ENCODE measurements around the gene GKN1. TPM values are rescaled to one million over a fixed set of nuclear protein-coding genes. Genes with fewer than 3 reads are reported as not detected.

Gene GKN1
- total and polyA plus RNA-seq, 4 donors, result 2.3 to 5.1 TPM; not detected in 2

DNA sequence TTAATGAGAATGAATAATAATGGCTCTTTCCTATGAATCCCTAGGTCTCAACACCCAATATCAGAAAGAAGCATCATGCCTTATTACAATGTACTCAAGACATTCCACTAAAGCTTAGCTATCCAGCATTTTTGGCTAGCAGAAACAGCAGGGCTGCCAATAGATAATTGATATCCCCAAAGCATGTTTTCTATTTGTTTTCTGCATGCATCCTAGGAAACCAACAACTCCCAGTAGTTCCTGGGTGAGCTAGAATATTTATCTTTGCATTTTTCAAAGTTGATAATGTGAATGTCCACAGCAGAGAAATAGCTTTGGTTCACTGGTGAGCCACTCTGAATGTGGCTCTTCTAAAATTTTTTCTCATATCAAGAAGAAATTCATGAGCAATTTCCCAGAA lies 32.7 kb downstream of the GKN1 start:
- DNase-seq, result no peak
- intact Hi-C loops (cut with DNase I), result no loop called here
- Histone ChIP-seq H3K27me3 (ENCODE audit: control insufficient read depth in 1 of 2, insufficient read depth in 2 of 2, low read length in 1 of 2) (no peaks in the 10 kb centered on the region), H3K4me1 (ENCODE audit: control insufficient read depth in 1 of 2, insufficient read depth in 2 of 2, low read length in 2 of 2) (peaks cover 0 to 3% of the 10 kb centered on the region in 2 donors), H3K36me3 (ENCODE audit: control insufficient read depth in 1 of 2, insufficient read depth in 2 of 2, low read length in 1 of 2) (no peaks in the 10 kb centered on the region), H3K27ac (ENCODE audit: low read depth in 1 of 2, low read length in 2 of 2) (no peak overlapping the region), H3K4me3 (ENCODE audit: low read length in 2 of 2) (no peak overlapping the region), H3K9me3 (ENCODE audit: control insufficient read depth, low read length) (no peaks in the 10 kb centered on the region)
- no peak for ATAC-seq (ENCODE audit: low FRiP score)

DNA sequence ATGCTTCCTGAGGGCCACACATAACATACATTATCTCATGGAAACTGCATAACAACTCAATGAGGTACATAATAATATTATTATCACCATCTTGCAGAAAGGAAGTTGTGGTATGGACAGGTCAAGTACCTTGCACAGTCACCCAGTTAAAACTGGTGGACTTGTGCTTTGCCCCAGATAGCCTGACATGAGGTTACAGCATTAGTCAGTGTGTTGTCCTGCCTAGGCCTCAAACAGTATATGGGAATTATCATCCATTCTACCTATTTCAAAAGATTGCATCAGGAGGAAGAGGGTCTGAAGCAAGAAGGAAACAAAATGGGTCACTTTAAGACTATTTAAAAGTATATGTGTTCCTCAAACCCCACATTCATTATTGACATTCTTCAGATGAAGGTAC lies 33.2 kb downstream of the GKN1 start:
- ATAC-seq (ENCODE audit: low FRiP score) (no peak), DNase-seq (no peak)
- Histone ChIP-seq H3K27me3 (ENCODE audit: control insufficient read depth in 1 of 2, insufficient read depth in 2 of 2, low read length in 1 of 2) (no peaks in the 10 kb centered on the region), H3K4me3 (ENCODE audit: low read length in 2 of 2) (no peak overlapping the region), H3K4me1 (ENCODE audit: control insufficient read depth in 1 of 2, insufficient read depth in 2 of 2, low read length in 2 of 2) (peaks cover 0 to 3% of the 10 kb centered on the region in 2 donors), H3K9me3 (ENCODE audit: control insufficient read depth, low read length) (no peaks in the 10 kb centered on the region), H3K36me3 (ENCODE audit: control insufficient read depth in 1 of 2, insufficient read depth in 2 of 2, low read length in 1 of 2) (no peaks in the 10 kb centered on the region), H3K27ac (ENCODE audit: low read depth in 1 of 2, low read length in 2 of 2) (no peak overlapping the region)
- intact Hi-C loops (cut with DNase I), result no loop called here

DNA sequence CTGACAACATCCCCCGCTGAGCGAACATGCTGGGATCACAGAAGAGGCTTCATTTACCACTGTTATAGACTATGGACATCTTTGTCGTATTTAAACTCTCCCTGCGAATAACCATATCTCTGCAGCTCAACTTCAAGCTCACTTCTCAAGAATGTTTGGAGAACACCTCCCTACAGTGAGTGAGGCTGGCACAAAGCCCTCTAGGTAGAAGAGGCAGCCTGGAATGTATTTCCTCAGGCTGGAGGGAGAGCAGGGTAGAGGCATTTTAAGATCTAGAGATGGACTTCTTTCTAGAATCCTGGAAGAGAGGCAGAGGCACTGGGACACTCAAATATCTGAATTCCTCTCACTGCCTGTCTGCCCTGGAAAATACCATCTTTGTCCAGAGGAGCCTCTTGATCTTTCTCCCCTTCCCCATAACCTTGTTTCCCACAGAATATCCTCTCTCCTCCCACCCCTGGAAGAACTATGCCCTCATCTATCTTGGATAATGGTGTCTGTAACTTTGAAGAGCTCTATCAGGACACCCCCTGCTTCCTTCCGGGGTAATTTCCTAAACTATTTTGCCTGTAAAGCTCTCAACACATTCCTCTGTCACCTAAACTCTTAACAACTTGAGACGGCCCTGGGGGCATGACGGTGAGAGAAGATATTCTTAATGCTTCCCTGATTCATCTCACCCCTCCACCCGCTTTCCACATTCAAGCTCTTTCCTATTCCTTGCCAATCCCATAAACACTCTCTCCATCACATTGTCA lies 36.2 kb downstream of the GKN1 start:
- intact Hi-C loops (cut with DNase I), result loop anchor here in 1 of 2 donors (5.0 to 10.0 kb wide), 3 partner anchors 104 to 212 kb away; no protein-coding TSS in a partner anchor
- no peaks in the 10 kb centered on the region for H3K9me3 ChIP-seq (ENCODE audit: control insufficient read depth, low read length)
- H3K4me3 ChIP-seq (ENCODE audit: low read length in 2 of 2), result no peak overlapping the region
- no peaks in the 10 kb centered on the region for H3K36me3 ChIP-seq (ENCODE audit: control insufficient read depth in 1 of 2, insufficient read depth in 2 of 2, low read length in 1 of 2)
- no peaks in the 10 kb centered on the region for H3K27me3 ChIP-seq (ENCODE audit: control insufficient read depth in 1 of 2, insufficient read depth in 2 of 2, low read length in 1 of 2)
- WGBS, 2 donors, result 80 to 87% methylated on average over 8 of the region's 8 CpGs
- no peak for ATAC-seq (ENCODE audit: low FRiP score)
- H3K27ac ChIP-seq (ENCODE audit: low read depth in 1 of 2, low read length in 2 of 2), result no peak overlapping the region
- peaks cover 0 to 3% of the 10 kb centered on the region in 2 donors for H3K4me1 ChIP-seq (ENCODE audit: control insufficient read depth in 1 of 2, insufficient read depth in 2 of 2, low read length in 2 of 2)
- DNase-seq, result no peak

DNA sequence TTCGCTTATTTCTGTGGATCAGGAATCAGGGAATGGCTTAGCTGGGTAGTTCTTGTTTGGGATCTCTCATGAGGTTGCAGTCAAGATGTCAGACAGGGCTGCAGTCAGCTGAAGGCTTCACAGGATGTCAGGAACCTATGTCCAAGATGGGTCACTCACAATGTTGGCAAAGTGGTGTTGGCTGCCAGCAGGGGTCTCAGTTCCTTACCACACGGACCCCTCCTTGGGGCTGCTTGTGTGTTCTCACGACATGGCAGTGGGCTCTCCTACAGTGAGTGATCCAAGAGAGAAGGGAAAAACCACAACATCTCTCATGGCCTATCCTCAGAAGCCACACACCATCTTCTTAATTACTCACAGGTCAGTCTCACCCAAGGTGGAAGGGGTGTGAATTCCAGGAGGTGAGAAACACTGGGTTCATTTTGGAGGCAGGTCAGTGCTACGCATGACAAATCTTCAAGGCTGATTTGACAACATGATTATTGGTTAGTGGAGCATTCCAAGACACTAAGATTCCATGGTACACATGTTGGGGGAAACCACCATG lies 37.2 kb downstream of the GKN1 start:
- H3K4me3 ChIP-seq (ENCODE audit: low read length in 2 of 2), result no peak overlapping the region
- no peaks in the 10 kb centered on the region for H3K9me3 ChIP-seq (ENCODE audit: control insufficient read depth, low read length)
- H3K27me3 ChIP-seq (ENCODE audit: control insufficient read depth in 1 of 2, insufficient read depth in 2 of 2, low read length in 1 of 2), result no peaks in the 10 kb centered on the region
- no peak for ATAC-seq (ENCODE audit: low FRiP score)
- 86 to 88% methylated on average over 4 of the region's 4 CpGs for WGBS, 2 donors
- H3K4me1 ChIP-seq (ENCODE audit: control insufficient read depth in 1 of 2, insufficient read depth in 2 of 2, low read length in 2 of 2), result peaks cover 0 to 2% of the 10 kb centered on the region in 2 donors
- no peak for DNase-seq
- intact Hi-C loops (cut with DNase I), result loop anchor here (2.0 to 10.0 kb wide), 6 partner anchors 69 to 297 kb away; no protein-coding TSS in a partner anchor
- no peak overlapping the region for H3K27ac ChIP-seq (ENCODE audit: low read depth in 1 of 2, low read length in 2 of 2)
- no peaks in the 10 kb centered on the region for H3K36me3 ChIP-seq (ENCODE audit: control insufficient read depth in 1 of 2, insufficient read depth in 2 of 2, low read length in 1 of 2)

DNA sequence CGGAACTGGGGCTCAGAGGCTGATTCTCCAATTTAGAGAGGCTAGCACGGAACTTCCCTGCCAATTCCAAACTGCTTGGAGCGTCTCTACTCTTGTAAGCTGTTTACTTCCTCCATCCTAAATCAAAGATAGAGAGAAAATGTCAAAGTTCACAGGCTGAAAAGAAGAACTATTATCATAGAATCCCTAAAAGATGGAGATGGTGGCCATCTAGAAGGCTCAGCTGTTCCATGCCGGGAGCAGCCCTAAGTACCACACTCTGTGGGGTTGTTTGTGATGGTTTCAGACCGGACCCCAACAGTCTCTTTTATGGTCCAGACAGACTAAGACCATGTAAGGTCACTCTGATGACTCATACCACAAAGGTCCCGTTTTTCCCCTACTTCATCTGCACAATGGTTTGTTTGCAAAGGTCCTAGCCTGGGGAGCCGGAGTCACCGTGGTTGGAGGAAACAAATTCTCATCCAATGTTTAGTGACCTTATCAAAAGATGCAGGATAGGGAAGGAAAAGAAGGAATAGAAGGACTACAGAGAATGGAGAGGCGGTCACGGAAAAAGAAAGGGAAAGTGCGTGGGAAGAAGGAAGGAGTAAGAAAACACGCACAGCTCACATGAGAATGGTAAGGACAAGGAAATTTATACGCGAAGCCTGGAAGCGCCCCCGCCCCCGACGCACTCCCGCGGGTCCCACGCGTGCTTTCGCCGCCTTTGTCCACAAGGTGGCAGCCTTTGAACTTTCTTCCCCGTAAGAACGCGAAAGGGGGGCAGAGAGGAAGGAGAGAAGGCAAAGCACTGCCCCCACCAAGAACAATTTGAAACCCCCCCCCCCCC lies 38.1 kb downstream of the GKN1 start:
- peak; percentile 77 for ATAC-seq (ENCODE audit: low FRiP score)
- intact Hi-C loops (cut with DNase I), result loop anchor here (2.0 to 10.0 kb wide), 6 partner anchors 70 to 296 kb away; no protein-coding TSS in a partner anchor
- Histone ChIP-seq H3K4me1 (ENCODE audit: control insufficient read depth in 1 of 2, insufficient read depth in 2 of 2, low read length in 2 of 2) (no peaks in the 10 kb centered on the region), H3K36me3 (ENCODE audit: control insufficient read depth in 1 of 2, insufficient read depth in 2 of 2, low read length in 1 of 2) (no peaks in the 10 kb centered on the region), H3K27me3 (ENCODE audit: control insufficient read depth in 1 of 2, insufficient read depth in 2 of 2, low read length in 1 of 2) (no peaks in the 10 kb centered on the region), H3K27ac (ENCODE audit: low read depth in 1 of 2, low read length in 2 of 2) (peak overlapping the region in 1 of 2 donors; percentile 1), H3K4me3 (ENCODE audit: low read length in 2 of 2) (peak overlapping the region; percentile 69 to 83), H3K9me3 (ENCODE audit: control insufficient read depth, low read length) (no peaks in the 10 kb centered on the region)
- WGBS, 2 donors, result 10% methylated on average over 27 of the region's 27 CpGs
- peak; percentile 79 to 93 for DNase-seq

DNA sequence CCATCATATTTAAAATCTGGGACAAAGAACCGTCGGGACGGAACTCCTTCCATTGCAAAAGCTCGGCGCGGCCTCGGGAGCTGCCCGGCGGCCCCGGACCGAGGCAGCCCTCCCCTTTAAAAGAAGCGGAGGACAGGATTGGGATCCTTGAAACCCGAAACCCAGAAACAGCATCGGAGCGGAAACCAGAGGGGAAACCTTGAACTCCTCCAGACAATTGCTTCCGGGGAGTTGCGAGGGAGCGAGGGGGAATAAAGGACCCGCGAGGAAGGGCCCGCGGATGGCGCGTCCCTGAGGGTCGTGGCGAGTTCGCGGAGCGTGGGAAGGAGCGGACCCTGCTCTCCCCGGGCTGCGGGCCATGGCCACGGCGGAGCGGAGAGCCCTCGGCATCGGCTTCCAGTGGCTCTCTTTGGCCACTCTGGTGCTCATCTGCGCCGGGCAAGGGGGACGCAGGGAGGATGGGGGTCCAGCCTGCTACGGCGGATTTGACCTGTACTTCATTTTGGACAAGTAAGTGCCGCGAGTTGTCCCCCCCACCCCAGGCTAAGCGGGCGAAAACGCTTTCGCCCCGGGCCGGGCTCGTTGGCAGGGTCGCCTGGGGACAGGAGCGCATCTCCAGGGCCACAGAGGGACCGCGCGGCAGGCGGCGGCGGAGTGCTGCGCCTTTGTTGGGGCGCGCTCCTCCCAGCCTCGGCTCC lies 38.9 kb downstream of the GKN1 start, which contains the start of gene ANTXR1:
TSS of gene ANTXR1 (plus strand) at position 38 of the 698 bp plus-strand sequence. CDS start at position 359, 321 bp downstream.
- DNase-seq (peak; percentile 53 to 81), ATAC-seq (ENCODE audit: low FRiP score) (peak; percentile 79)
- peak within 1 kb of the TSS in 1 of 2 donors; percentile 78 for H3K27ac ChIP-seq (ENCODE audit: low read depth in 1 of 2, low read length in 2 of 2)
- WGBS, 2 donors, result 0 to 1% methylated on average over 63 of the region's 63 CpGs
- no peaks in the 10 kb centered on the region for H3K27me3 ChIP-seq (ENCODE audit: control insufficient read depth in 1 of 2, insufficient read depth in 2 of 2, low read length in 1 of 2)
- intact Hi-C loops (cut with DNase I), result loop anchor here (2.0 to 10.0 kb wide), 6 partner anchors 70 to 296 kb away; no protein-coding TSS in a partner anchor
- peaks cover 0 to 3% of the 10 kb centered on the region in 2 donors for H3K4me1 ChIP-seq (ENCODE audit: control insufficient read depth in 1 of 2, insufficient read depth in 2 of 2, low read length in 2 of 2)
- no peaks in the 10 kb centered on the region for H3K36me3 ChIP-seq (ENCODE audit: control insufficient read depth in 1 of 2, insufficient read depth in 2 of 2, low read length in 1 of 2)
- peak within 1 kb of the TSS; percentile 69 to 83 for H3K4me3 ChIP-seq (ENCODE audit: low read length in 2 of 2)
- no peaks in the 10 kb centered on the region for H3K9me3 ChIP-seq (ENCODE audit: control insufficient read depth, low read length)

DNA sequence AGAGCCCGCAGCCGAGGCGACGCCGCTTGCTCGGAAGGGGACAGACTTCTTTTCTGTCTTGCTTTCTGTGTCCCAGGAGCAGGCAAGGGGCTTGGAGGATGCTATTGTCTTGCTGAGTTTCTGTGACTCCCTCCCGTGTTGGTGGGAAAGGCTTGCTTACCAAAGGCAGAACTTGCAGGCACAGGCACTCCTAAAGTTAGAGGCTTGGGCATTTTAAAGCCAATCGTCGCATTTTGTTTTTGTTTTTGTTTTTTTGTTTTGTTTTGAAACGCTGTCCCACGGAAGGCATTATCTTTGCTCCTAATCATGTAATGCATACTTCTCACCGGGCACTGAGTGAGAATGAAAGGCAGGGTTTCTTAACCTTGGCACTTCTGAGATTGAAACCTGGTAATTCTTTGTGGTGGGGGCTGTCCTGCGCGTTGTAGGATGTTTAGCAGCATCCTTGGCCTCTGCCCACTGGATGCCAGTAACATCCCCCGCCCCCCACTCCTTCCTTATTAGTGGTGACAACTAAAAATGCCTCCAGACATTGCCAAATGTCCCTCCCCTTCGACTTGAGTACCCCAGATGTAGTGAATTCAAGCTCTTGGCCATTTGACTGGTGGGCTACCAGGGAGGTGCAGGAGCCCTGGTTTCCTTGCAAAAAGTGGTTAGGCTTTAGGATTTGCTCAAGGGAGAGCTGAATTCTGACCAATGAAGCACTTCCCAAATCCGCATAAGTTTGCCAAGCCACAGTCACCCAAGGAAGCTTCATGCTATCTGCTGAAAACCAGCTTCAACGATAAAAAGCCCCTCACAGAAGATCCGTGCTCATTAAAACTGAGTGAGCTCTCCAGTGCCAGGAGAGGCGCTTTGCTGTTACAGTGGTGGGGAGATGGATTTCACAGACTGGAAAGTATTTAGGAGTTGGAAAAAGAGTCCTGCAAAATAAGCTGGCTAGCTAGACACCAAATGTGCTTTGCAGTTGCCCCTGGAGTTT lies 39.7 kb downstream of the GKN1 start:
- peaks cover 0 to 3% of the 10 kb centered on the region in 2 donors for H3K4me1 ChIP-seq (ENCODE audit: control insufficient read depth in 1 of 2, insufficient read depth in 2 of 2, low read length in 2 of 2)
- H3K27me3 ChIP-seq (ENCODE audit: control insufficient read depth in 1 of 2, insufficient read depth in 2 of 2, low read length in 1 of 2), result no peaks in the 10 kb centered on the region
- ATAC-seq (ENCODE audit: low FRiP score), result no peak
- intact Hi-C loops (cut with DNase I), result loop anchor here (2.0 to 10.0 kb wide), 6 partner anchors 71 to 295 kb away; no protein-coding TSS in a partner anchor
- WGBS, 2 donors, result 0 to 1% methylated on average over 20 of the region's 20 CpGs
- peak overlapping the region; percentile 69 to 83 for H3K4me3 ChIP-seq (ENCODE audit: low read length in 2 of 2)
- H3K36me3 ChIP-seq (ENCODE audit: control insufficient read depth in 1 of 2, insufficient read depth in 2 of 2, low read length in 1 of 2), result no peaks in the 10 kb centered on the region
- peak in 1 of 2 donors; percentile 65 for DNase-seq
- peak overlapping the region in 1 of 2 donors; percentile 78 for H3K27ac ChIP-seq (ENCODE audit: low read depth in 1 of 2, low read length in 2 of 2)
- no peaks in the 10 kb centered on the region for H3K9me3 ChIP-seq (ENCODE audit: control insufficient read depth, low read length)

Measured in aorta (tissue), 5 donors.